PC-3 (cell line): Measurements from ENCODE around the gene DNAH10. TPM values are rescaled to one million over a fixed set of nuclear protein-coding genes. Genes with fewer than 3 reads are reported as not detected.
A peak's percentile ranks its signal among the peaks of the same experiment; 100 is the strongest.

Experiments used
- ATAC-seq: fragments of 200-7000 bp; cut with Tn5 transposase; 2 replicates; pipeline ENCODE4 v1.9.1; 2020; ENCODE audit warnings: mild to moderate bottlenecking, moderate library complexity
- BruUV-seq: library from RNA; stranded (reverse); fragments of 400-500 nt; replicated peaks from 2 replicates; lab custom pipeline; 2021; lab: Mats Ljungman, UMichigan
- CTCF ChIA-PET: fragments of 300-600 bp; sonication (Branson Sonifier 250); formaldehyde crosslinking; loops from one replicate; lab custom pipeline; 2022; ENCODE audit warnings: antibody characterized with exemption; lab: Charles Lee
- POLR2A ChIA-PET: fragments of 300-600 bp; sonication (Branson Sonifier 250); formaldehyde crosslinking; loops from one replicate; lab custom pipeline; 2022; ENCODE audit warnings: antibody characterized with exemption; ENCODE audit not compliant: unreplicated experiment; lab: Charles Lee
- DNase-seq: peaks from one replicate; pipeline ENCODE4 v3.0.0-alpha.2; 2015
- H2AFZ ChIP-seq: fragments of 300-600 bp; sonication (generic); 2 replicates; pipeline ENCODE4 v1.6.0; 2016; ENCODE audit warnings: antibody characterized with exemption, low read length
- H3F3A ChIP-seq: fragments of 300-600 bp; sonication (generic); one replicate; pipeline ENCODE4 v1.6.0; 2017; ENCODE audit warnings: antibody characterized with exemption, low read length, control low read depth, mild to moderate bottlenecking; ENCODE audit not compliant: unreplicated experiment
- H3K27ac ChIP-seq: fragments of 300-600 bp; sonication (generic); 2 replicates; pipeline ENCODE4 v1.5.1; 2016; ENCODE audit warnings: mild to moderate bottlenecking, low read length
- H3K27me3 ChIP-seq: fragments of 300-600 bp; sonication (generic); 2 replicates; pipeline ENCODE4 v1.6.1; 2016; ENCODE audit warnings: low read length, mixed read lengths
- H3K36me3 ChIP-seq: fragments of 300-600 bp; sonication (generic); 2 replicates; pipeline ENCODE4 v1.6.1; 2016; ENCODE audit warnings: low read depth, mixed run types, low read length, mixed read lengths
- H3K4me1 ChIP-seq: fragments of 300-600 bp; sonication (generic); 2 replicates; pipeline ENCODE4 v1.5.1; 2016; ENCODE audit warnings: low read length; ENCODE audit not compliant: insufficient read depth
- H3K4me2 ChIP-seq: fragments of 300-600 bp; sonication (generic); 2 replicates; pipeline ENCODE4 v1.6.0; 2016; ENCODE audit warnings: low read length
- H3K4me3 ChIP-seq: fragments of 300-600 bp; sonication (generic); 2 replicates; pipeline ENCODE4 v1.5.1; 2016; ENCODE audit warnings: mild to moderate bottlenecking, low read length, mixed read lengths
- H3K79me2 ChIP-seq: fragments of 300-600 bp; sonication (generic); 2 replicates; pipeline ENCODE4 v1.6.1; 2017; ENCODE audit warnings: low read length, mixed read lengths
- H3K9ac ChIP-seq: fragments of 300-600 bp; sonication (generic); 2 replicates; pipeline ENCODE4 v1.6.0; 2016; ENCODE audit warnings: mild to moderate bottlenecking, low read length
- H3K9me2 ChIP-seq: fragments of 300-600 bp; sonication (generic); replicated peaks from 2 replicates; pipeline ENCODE4 v1.6.1; 2016; ENCODE audit warnings: mixed run types, low read length, mixed read lengths
- H3K9me3 ChIP-seq: fragments of 300-600 bp; sonication (generic); 2 replicates; pipeline ENCODE4 v1.6.1; 2016; ENCODE audit warnings: low read length, mixed read lengths
- H4K20me1 ChIP-seq: fragments of 300-600 bp; sonication (generic); 2 replicates; pipeline ENCODE4 v1.6.1; 2016; ENCODE audit warnings: low read length, mixed read lengths
- EZH2 ChIP-seq: fragments of 300-600 bp; sonication (generic); IDR thresholded peaks from one replicate; pipeline ENCODE4 v1.6.1; 2017; ENCODE audit warnings: antibody characterized with exemption, mild to moderate bottlenecking, low read length; ENCODE audit not compliant: unreplicated experiment
- EZH2phosphoT487 ChIP-seq: fragments of 300-600 bp; sonication (generic); IDR thresholded peaks from 2 replicates; pipeline ENCODE4 v1.6.1; 2018; ENCODE audit warnings: mild to moderate bottlenecking, antibody characterized with exemption, low read length, borderline replicate concordance
- intact Hi-C: fragments of 100-400 bp; cut with micrococcal nuclease; formaldehyde crosslinking; loops from 2 replicates; pipeline ENCODE4 v1.9.0; 2023
- total RNA-seq: library from RNA; depleted of rRNA; stranded (reverse); fragments of >200 nt; gene quantifications from 2 replicates; pipeline ENCODE4 v1.2.3, GENCODE V29; 2014
- TF ChIP-seq, protein P1 (sequence below): fragments of 300-600 bp; sonication (generic); conservative IDR thresholded peaks from 2 replicates; pipeline ENCODE4 v1.5.1; 2017; ENCODE audit warnings: antibody characterized with exemption, low read depth, mild to moderate bottlenecking, low read length

Gene DNAH10
- total RNA-seq, 1 experiment from 2014 or later = 0.15 TPM

DNA sequence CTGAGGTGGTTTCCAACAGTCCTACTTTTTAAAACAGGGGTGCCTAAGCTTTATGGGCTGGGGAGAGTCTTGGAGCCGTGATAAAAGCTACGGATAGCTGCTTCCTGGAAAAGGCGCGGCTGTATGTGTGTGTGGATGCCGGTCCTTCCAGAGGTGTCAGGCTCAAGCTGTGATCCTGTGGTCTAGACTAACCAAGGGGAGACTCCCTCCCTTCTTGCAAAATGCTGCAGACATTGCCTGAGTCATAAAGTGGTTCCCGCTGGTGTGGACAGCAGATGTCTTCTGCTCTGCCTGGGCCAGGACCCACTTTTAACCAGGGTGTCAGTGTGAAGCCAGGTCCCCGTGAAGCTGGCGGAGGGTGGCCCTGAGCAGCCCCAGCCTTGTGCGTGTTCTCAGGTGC lies 172.7 kb downstream of the DNAH10 start:
- H3K36me3 ChIP-seq = no peaks in the 10 kb centered on the region
- H3K9ac ChIP-seq = no peak overlapping the region
- intact Hi-C loops = no loop called here
- POLR2A ChIA-PET = no interaction called here
- H3F3A ChIP-seq = no peaks in the 10 kb centered on the region
- H3K27me3 ChIP-seq = no peaks in the 10 kb centered on the region
- H2AFZ ChIP-seq = no peak overlapping the region
- no peaks in the 10 kb centered on the region for H3K9me2 ChIP-seq
- DNase-seq (no peak), ATAC-seq (no peak)
- no peak overlapping the region for H3K4me2 ChIP-seq
- no peak overlapping the region for H3K4me3 ChIP-seq
- H3K4me1 ChIP-seq = no peaks in the 10 kb centered on the region
- no peaks in the 10 kb centered on the region for H3K79me2 ChIP-seq
- CTCF ChIA-PET = no interaction called here
- TF ChIP-seq, protein P1, sequence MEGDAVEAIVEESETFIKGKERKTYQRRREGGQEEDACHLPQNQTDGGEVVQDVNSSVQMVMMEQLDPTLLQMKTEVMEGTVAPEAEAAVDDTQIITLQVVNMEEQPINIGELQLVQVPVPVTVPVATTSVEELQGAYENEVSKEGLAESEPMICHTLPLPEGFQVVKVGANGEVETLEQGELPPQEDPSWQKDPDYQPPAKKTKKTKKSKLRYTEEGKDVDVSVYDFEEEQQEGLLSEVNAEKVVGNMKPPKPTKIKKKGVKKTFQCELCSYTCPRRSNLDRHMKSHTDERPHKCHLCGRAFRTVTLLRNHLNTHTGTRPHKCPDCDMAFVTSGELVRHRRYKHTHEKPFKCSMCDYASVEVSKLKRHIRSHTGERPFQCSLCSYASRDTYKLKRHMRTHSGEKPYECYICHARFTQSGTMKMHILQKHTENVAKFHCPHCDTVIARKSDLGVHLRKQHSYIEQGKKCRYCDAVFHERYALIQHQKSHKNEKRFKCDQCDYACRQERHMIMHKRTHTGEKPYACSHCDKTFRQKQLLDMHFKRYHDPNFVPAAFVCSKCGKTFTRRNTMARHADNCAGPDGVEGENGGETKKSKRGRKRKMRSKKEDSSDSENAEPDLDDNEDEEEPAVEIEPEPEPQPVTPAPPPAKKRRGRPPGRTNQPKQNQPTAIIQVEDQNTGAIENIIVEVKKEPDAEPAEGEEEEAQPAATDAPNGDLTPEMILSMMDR = no peak
- TF ChIP-seq EZH2phosphoT487 = no peak
- no peak for TF ChIP-seq EZH2
- no peaks in the 10 kb centered on the region for H4K20me1 ChIP-seq
- no peaks in the 10 kb centered on the region for H3K9me3 ChIP-seq
- H3K27ac ChIP-seq = no peak overlapping the region
- BruUV-seq = no TSS peak

GRCh38 chr12:123935956-123936355 lies 173.9 kb downstream of the DNAH10 start:
- H3K4me3 ChIP-seq = no peak overlapping the region
- no peaks in the 10 kb centered on the region for H3F3A ChIP-seq
- H3K9ac ChIP-seq = no peak overlapping the region
- intact Hi-C loops = no loop called here
- ChIA-PET POLR2A (no interaction called here), CTCF (no interaction called here)
- no peaks in the 10 kb centered on the region for H3K79me2 ChIP-seq
- no peak for ATAC-seq
- H3K36me3 ChIP-seq = no peaks in the 10 kb centered on the region
- no peaks in the 10 kb centered on the region for H3K9me2 ChIP-seq
- TF ChIP-seq, protein P1 = no peak
- TF ChIP-seq EZH2 = no peak
- no peak for TF ChIP-seq EZH2phosphoT487
- H3K27ac ChIP-seq = no peak overlapping the region
- no peak overlapping the region for H3K4me2 ChIP-seq
- no peaks in the 10 kb centered on the region for H4K20me1 ChIP-seq
- DNase-seq = no peak
- no peaks in the 10 kb centered on the region for H3K9me3 ChIP-seq
- H3K4me1 ChIP-seq = no peaks in the 10 kb centered on the region
- no peaks in the 10 kb centered on the region for H3K27me3 ChIP-seq
- BruUV-seq = no TSS peak
- H2AFZ ChIP-seq = no peak overlapping the region

GRCh38 chr12:123936471-123936870 lies 174.4 kb downstream of the DNAH10 start:
- TF ChIP-seq, protein P1 = no peak
- TF ChIP-seq EZH2 = no peak
- TF ChIP-seq EZH2phosphoT487 = no peak
- Histone ChIP-seq H3K27me3 (no peaks in the 10 kb centered on the region), H3K9ac (no peak overlapping the region), H4K20me1 (no peaks in the 10 kb centered on the region), H3K4me2 (no peak overlapping the region), H3K9me3 (peaks cover 3% of the 10 kb centered on the region; the same call in 1 of the 2 replicates), H3F3A (no peaks in the 10 kb centered on the region), H2AFZ (no peak overlapping the region), H3K79me2 (no peaks in the 10 kb centered on the region), H3K36me3 (peaks cover 4% of the 10 kb centered on the region; the same call in 1 of the 2 replicates), H3K4me1 (no peaks in the 10 kb centered on the region), H3K27ac (no peak overlapping the region), H3K4me3 (no peak overlapping the region), H3K9me2 (no peaks in the 10 kb centered on the region)
- ChIA-PET CTCF (no interaction called here), POLR2A (no interaction called here)
- no peak for DNase-seq
- ATAC-seq = no peak
- intact Hi-C loops = no loop called here
- TSS peak; percentile 45 for BruUV-seq
